Parietal lobe (tissue), 1 donor: ENCODE data around the gene TNNT2. TPM values are rescaled to one million over a fixed set of nuclear protein-coding genes. Genes with fewer than 3 reads are reported as not detected.

Experiments used
- total RNA-seq: library from RNA; depleted of rRNA; stranded (reverse); fragments of >200 nt; gene quantifications from one replicate; pipeline ENCODE4 v1.2.3, GENCODE V29; 2014

The TNNT2 gene
- total RNA-seq: not detected

GRCh38 chr1:201377611-201378092, at the start of gene TNNT2:
TNNT2 (minus strand) TSS chr1:201377680; CDS start chr1:201373254, 4,426 bp downstream.

DNA sequence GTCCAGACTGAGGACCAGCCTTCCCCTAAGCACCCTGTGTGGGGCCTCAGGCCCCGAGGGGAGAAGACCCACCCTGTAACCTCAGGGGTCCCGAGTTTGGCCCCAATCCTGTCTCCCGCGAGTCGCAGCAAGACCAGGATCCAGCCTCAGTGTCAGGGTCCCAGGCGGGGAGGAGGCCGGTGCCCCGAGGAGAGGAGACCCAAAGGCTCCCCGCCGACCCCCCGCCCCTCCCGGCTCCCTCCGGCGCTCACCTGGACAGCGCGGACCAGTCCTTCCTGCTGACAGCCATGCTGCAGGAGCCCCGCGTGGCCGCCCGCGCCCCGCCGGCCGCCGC, 21.5 kb upstream of the TNNT2 start, which contains the start of gene LAD1:
TSS of gene LAD1 (minus strand) at position 307 of the 334 bp plus-strand sequence. CDS start at position 289, 18 bp downstream.

Other genes with a start within 250 kb of the TNNT2 start
- gene TMEM9, start 223.2 kb downstream of the TNNT2 start, total RNA-seq: 52.9 TPM
- gene IGFN1, start 186.9 kb downstream of the TNNT2 start, total RNA-seq: not detected
- gene PKP1, start 94.2 kb downstream of the TNNT2 start, total RNA-seq: not detected
- gene LAD1, start 21.6 kb upstream of the TNNT2 start, total RNA-seq: not detected
- gene TNNI1, start 44.0 kb upstream of the TNNT2 start, total RNA-seq: not detected
- gene PHLDA3, start 91.5 kb upstream of the TNNT2 start, total RNA-seq: 8.5 TPM
- 15.0 TPM for gene CSRP1, start 129.4 kb upstream of the TNNT2 start, total RNA-seq
- 101 TPM for gene NAV1, start 161.4 kb upstream of the TNNT2 start, total RNA-seq